GM23338 (cell line): ENCODE measurements around the gene SKOR1. TPM values are rescaled to one million over a fixed set of nuclear protein-coding genes. Genes with fewer than 3 reads are reported as not detected.

ENCODE experiments used
- ATAC-seq: fragments of 200-7000 bp; cut with Tn5 transposase; 3 replicates; pipeline ENCODE4 v1.9.1; 2020
- DNase-seq: peaks from one replicate; pipeline ENCODE4 v3.0.0-alpha.2; 2015; ENCODE audit warnings: low spot score
- H2AFZ ChIP-seq: fragments of 200-600 bp; sonication (generic); 2 replicates; pipeline ENCODE4 v1.8.0; 2016; ENCODE audit warnings: antibody characterized with exemption, mild to moderate bottlenecking, moderate library complexity
- H3F3A ChIP-seq: fragments of 200-600 bp; sonication (generic); replicated peaks from 2 replicates; pipeline ENCODE4 v1.8.0; 2017; ENCODE audit warnings: antibody characterized with exemption, mixed run types, low read depth
- H3K27ac ChIP-seq: fragments of 200-600 bp; sonication (generic); 2 replicates; pipeline ENCODE4 v1.6.1; 2016; ENCODE audit warnings: low read depth
- H3K27me3 ChIP-seq: fragments of 200-600 bp; sonication (generic); 2 replicates; pipeline ENCODE4 v1.8.0; 2016; ENCODE audit warnings: mild to moderate bottlenecking, mixed run types, moderate library complexity; ENCODE audit not compliant: insufficient read depth
- H3K36me3 ChIP-seq: fragments of 200-600 bp; sonication (generic); 2 replicates; pipeline ENCODE4 v1.8.0; 2016; ENCODE audit warnings: mild to moderate bottlenecking; ENCODE audit not compliant: insufficient read depth
- H3K4me1 ChIP-seq: fragments of 200-600 bp; sonication (generic); 2 replicates; pipeline ENCODE4 v1.8.0; 2016; ENCODE audit warnings: mild to moderate bottlenecking, moderate library complexity; ENCODE audit not compliant: insufficient read depth
- H3K4me2 ChIP-seq: fragments of 200-600 bp; sonication (generic); 2 replicates; pipeline ENCODE4 v1.7.1; 2017; ENCODE audit warnings: mixed run types
- H3K4me3 ChIP-seq: fragments of 200-600 bp; sonication (generic); 2 replicates; pipeline ENCODE4 v1.6.1; 2016; ENCODE audit warnings: mixed run types
- H3K79me2 ChIP-seq: fragments of 200-600 bp; sonication (generic); replicated peaks from 2 replicates; pipeline ENCODE4 v1.8.0; 2017; ENCODE audit warnings: mild to moderate bottlenecking; ENCODE audit not compliant: insufficient read depth
- H3K9me2 ChIP-seq: fragments of 200-600 bp; sonication (generic); 2 replicates; pipeline ENCODE4 v1.8.0; 2017; ENCODE audit not compliant: insufficient read depth
- H4K20me1 ChIP-seq: fragments of 200-600 bp; sonication (generic); replicated peaks from 2 replicates; pipeline ENCODE4 v1.8.0; 2017; ENCODE audit warnings: mild to moderate bottlenecking; ENCODE audit not compliant: insufficient read depth
- H3K27ac Mint-ChIP-seq: 2 replicates; pipeline ENCODE4 v1.8.0; 2020; ENCODE audit warnings: inconsistent platforms, mild to moderate bottlenecking, moderate library complexity, mixed read lengths
- H3K27me3 Mint-ChIP-seq: 3 replicates; pipeline ENCODE4 v1.8.0; 2022; ENCODE audit warnings: low read depth, mild to moderate bottlenecking, moderate library complexity, mixed read lengths, inconsistent platforms; ENCODE audit not compliant: insufficient read depth, poor library complexity
- H3K36me3 Mint-ChIP-seq: 3 replicates; pipeline ENCODE4 v1.8.0; 2021; ENCODE audit warnings: low read depth, mild to moderate bottlenecking, inconsistent platforms, moderate library complexity, mixed read lengths
- H3K4me1 Mint-ChIP-seq: 3 replicates; pipeline ENCODE4 v1.8.0; 2020; ENCODE audit warnings: mild to moderate bottlenecking, inconsistent platforms, mixed read lengths
- H3K4me3 Mint-ChIP-seq: 3 replicates; pipeline ENCODE4 v1.8.0; 2021; ENCODE audit warnings: moderate library complexity, mild to moderate bottlenecking, inconsistent platforms, mixed read lengths
- H3K9me3 Mint-ChIP-seq: 3 replicates; pipeline ENCODE4 v1.8.0; 2020; ENCODE audit warnings: moderate library complexity, mild to moderate bottlenecking, inconsistent platforms, mixed read lengths
- CREB1 ChIP-seq: fragments of 250-450 bp; sonication (Bioruptor Pico); IDR thresholded peaks from 2 replicates; pipeline ENCODE4 v1.5.0; 2020; ENCODE audit warnings: low read depth, mild to moderate bottlenecking, moderate library complexity
- CTCF ChIP-seq, 2 experiments: fragments of 200-600 bp in 1 of 2; sonication (generic) in 1 of 2; conservative IDR thresholded peaks; 2 replicates each; pipeline versions ENCODE4 v1.5.1 to v1.6.1; 2016 to 2017; ENCODE audit warnings: antibody characterized with exemption in 2 of 2, low read depth in 2 of 2, mild to moderate bottlenecking in 2 of 2, moderate library complexity in 1 of 2
- EZH2phosphoT487 ChIP-seq: fragments of 200-600 bp; sonication (generic); IDR thresholded peaks from one replicate; pipeline ENCODE4 v1.8.1; 2018; ENCODE audit warnings: antibody characterized with exemption; ENCODE audit not compliant: unreplicated experiment
- JUNB ChIP-seq: IDR thresholded peaks from one replicate; pipeline ENCODE4 v1.6.1; 2016; ENCODE audit warnings: antibody characterized with exemption; ENCODE audit not compliant: unreplicated experiment
- POLR2AphosphoS5 ChIP-seq: IDR thresholded peaks from 2 replicates; pipeline ENCODE4 v1.6.1; 2016; ENCODE audit warnings: antibody characterized with exemption, low read depth
- STAT1 ChIP-seq: IDR thresholded peaks from one replicate; pipeline ENCODE4 v1.6.1; 2016; ENCODE audit warnings: antibody characterized with exemption; ENCODE audit not compliant: unreplicated experiment
- ZNF114 ChIP-seq: fragments of 250-450 bp; sonication (Bioruptor Pico); IDR thresholded peaks from 2 replicates; pipeline ENCODE4 v1.5.0; 2020; ENCODE audit warnings: mild to moderate bottlenecking, moderate library complexity
- polyA plus RNA-seq: library from polyadenylated mRNA; unstranded; fragments of >200 nt; fragmentation: Nextera tagmentation; extraction: Ambion mirVana; gene quantifications from 2 replicates; pipeline ENCODE4 v1.2.1, GENCODE V29; 2016
- total RNA-seq: library from RNA; depleted of rRNA; stranded (reverse); fragments of >200 nt; shearing (Covaris generic); gene quantifications from 2 replicates; pipeline ENCODE4 v1.2.3, GENCODE V29; 2014
- TF ChIP-seq, protein P1 (sequence below): IDR thresholded peaks from 2 replicates; pipeline ENCODE4 v1.6.1; 2016; ENCODE audit warnings: antibody characterized with exemption
- TF ChIP-seq, protein P2 (sequence below): IDR thresholded peaks from one replicate; pipeline ENCODE4 v1.6.1; 2018; ENCODE audit warnings: antibody characterized with exemption; ENCODE audit not compliant: unreplicated experiment

Gene SKOR1
- total and polyA plus RNA-seq, 2 experiments from 2014 or later = 0.17 TPM; not detected in 1

GRCh38 chr15:67880651-67881182 lies 55.4 kb downstream of the SKOR1 start:
- DNase-seq = no peak
- Mint-ChIP-seq H3K36me3 (no peaks in the 10 kb centered on the region), H3K9me3 (no peaks in the 10 kb centered on the region), H3K4me1 (peaks cover 20% of the 10 kb centered on the region), H3K27ac (no peak overlapping the region), H3K27me3 (peaks cover 3% of the 10 kb centered on the region), H3K4me3 (no peak overlapping the region)
- Histone ChIP-seq H3K27ac (no peak overlapping the region), H2AFZ (no peak overlapping the region), H3K4me3 (no peak overlapping the region), H3K9me2 (no peaks in the 10 kb centered on the region), H4K20me1 (no peaks in the 10 kb centered on the region), H3K4me1 (peaks cover 23% of the 10 kb centered on the region), H3K36me3 (no peaks in the 10 kb centered on the region), H3K27me3 (peaks cover 8% of the 10 kb centered on the region), H3F3A (no peaks in the 10 kb centered on the region), H3K4me2 (no peak overlapping the region), H3K79me2 (no peaks in the 10 kb centered on the region)
- no peak for ATAC-seq
- TF ChIP-seq, protein P1, sequence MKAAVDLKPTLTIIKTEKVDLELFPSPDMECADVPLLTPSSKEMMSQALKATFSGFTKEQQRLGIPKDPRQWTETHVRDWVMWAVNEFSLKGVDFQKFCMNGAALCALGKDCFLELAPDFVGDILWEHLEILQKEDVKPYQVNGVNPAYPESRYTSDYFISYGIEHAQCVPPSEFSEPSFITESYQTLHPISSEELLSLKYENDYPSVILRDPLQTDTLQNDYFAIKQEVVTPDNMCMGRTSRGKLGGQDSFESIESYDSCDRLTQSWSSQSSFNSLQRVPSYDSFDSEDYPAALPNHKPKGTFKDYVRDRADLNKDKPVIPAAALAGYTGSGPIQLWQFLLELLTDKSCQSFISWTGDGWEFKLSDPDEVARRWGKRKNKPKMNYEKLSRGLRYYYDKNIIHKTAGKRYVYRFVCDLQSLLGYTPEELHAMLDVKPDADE = no peak
- no peak for TF ChIP-seq POLR2AphosphoS5

DNA sequence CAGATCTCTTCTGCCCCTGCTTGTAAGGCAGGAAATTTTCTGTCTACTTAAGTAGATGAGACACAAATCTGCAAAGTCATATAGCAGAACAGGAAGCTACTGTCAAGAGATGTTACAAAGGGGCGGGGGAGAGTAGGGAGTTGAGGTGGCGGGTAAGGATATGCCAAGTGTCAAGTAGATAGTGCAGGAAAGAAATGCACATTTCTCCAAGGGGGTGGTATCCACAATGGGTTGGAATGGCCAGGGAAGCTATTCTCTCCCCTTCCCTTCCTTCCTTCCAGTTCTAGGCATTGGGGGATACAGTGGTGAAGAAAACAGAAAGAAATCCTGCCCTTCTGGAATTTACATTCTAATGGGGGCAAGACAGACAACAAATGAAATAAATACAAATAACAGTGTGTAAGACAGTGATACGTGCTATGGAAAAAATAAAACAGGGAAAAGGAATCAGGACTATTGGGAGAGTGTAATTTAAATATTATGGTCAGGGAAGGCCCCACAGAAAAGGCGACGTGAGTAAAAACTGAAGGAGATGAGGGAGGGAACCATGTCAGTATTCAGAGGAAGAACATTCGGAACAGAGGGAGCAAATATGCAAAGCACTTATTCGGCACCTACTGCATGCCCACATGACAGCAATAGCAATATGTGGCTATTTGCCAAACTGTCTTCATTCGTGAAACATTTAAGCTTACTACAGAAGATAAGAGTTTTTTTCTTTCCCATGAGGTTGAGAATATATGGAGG lies 57.4 kb downstream of the SKOR1 start:
- Histone ChIP-seq H3K27me3 (peaks cover 9% of the 10 kb centered on the region), H3K4me2 (no peak overlapping the region), H3K27ac (no peak overlapping the region), H4K20me1 (no peaks in the 10 kb centered on the region), H3K36me3 (no peaks in the 10 kb centered on the region), H2AFZ (no peak overlapping the region), H3K79me2 (no peaks in the 10 kb centered on the region), H3F3A (no peaks in the 10 kb centered on the region), H3K4me3 (no peak overlapping the region), H3K9me2 (no peaks in the 10 kb centered on the region), H3K4me1 (peaks cover 23% of the 10 kb centered on the region)
- no peak for DNase-seq
- peaks cover 20% of the 10 kb centered on the region for H3K4me1 Mint-ChIP-seq
- peaks cover 3% of the 10 kb centered on the region for H3K27me3 Mint-ChIP-seq
- no peak for ATAC-seq
- H3K9me3 Mint-ChIP-seq = no peaks in the 10 kb centered on the region
- no peak overlapping the region for H3K27ac Mint-ChIP-seq
- no peaks in the 10 kb centered on the region for H3K36me3 Mint-ChIP-seq
- no peak overlapping the region; the same call in 2 of the 3 replicates for H3K4me3 Mint-ChIP-seq
- TF ChIP-seq ZNF114 (no peak), EZH2phosphoT487 (no peak), STAT1 (no peak), CREB1 (no peak), CTCF (conservative IDR thresholded peaks at IDR 0.05; ENCODE audit: low read depth in 2 of 2) (no peak), JUNB (no peak)
- TF ChIP-seq, protein P2, sequence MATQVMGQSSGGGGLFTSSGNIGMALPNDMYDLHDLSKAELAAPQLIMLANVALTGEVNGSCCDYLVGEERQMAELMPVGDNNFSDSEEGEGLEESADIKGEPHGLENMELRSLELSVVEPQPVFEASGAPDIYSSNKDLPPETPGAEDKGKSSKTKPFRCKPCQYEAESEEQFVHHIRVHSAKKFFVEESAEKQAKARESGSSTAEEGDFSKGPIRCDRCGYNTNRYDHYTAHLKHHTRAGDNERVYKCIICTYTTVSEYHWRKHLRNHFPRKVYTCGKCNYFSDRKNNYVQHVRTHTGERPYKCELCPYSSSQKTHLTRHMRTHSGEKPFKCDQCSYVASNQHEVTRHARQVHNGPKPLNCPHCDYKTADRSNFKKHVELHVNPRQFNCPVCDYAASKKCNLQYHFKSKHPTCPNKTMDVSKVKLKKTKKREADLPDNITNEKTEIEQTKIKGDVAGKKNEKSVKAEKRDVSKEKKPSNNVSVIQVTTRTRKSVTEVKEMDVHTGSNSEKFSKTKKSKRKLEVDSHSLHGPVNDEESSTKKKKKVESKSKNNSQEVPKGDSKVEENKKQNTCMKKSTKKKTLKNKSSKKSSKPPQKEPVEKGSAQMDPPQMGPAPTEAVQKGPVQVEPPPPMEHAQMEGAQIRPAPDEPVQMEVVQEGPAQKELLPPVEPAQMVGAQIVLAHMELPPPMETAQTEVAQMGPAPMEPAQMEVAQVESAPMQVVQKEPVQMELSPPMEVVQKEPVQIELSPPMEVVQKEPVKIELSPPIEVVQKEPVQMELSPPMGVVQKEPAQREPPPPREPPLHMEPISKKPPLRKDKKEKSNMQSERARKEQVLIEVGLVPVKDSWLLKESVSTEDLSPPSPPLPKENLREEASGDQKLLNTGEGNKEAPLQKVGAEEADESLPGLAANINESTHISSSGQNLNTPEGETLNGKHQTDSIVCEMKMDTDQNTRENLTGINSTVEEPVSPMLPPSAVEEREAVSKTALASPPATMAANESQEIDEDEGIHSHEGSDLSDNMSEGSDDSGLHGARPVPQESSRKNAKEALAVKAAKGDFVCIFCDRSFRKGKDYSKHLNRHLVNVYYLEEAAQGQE = no peak
- TF ChIP-seq, protein P1 = no peak
